H1 (cell line): Measurements from ENCODE around the gene EXOG. TPM values are rescaled to one million over a fixed set of nuclear protein-coding genes. Genes with fewer than 3 reads are reported as not detected.
A peak's percentile ranks its signal among the peaks of the same experiment; 100 is the strongest.

Experiments
- CTCF ChIA-PET: fragments of 300-600 bp; sonication (Branson Sonifier 250); formaldehyde crosslinking; loops from one replicate; lab custom pipeline; 2021; ENCODE audit not compliant: partially characterized antibody; lab: Charles Lee
- POLR2A ChIA-PET: fragments of 300-600 bp; sonication (Branson Sonifier 250); formaldehyde crosslinking; loops from one replicate; lab custom pipeline; 2021; ENCODE audit warnings: inconsistent platforms; ENCODE audit not compliant: partially characterized antibody; lab: Charles Lee
- DNase-seq, 2 experiments: peaks; one replicate each; pipeline versions ENCODE4 v3.0.0 to v3.0.0-alpha.2; 2010 to 2022; ENCODE audit warnings: low spot score in 2 of 2, low read depth in 1 of 2, mixed read lengths in 1 of 2
- FAIRE-seq: peaks from 2 replicates; lab custom pipeline; 2011; peaks lifted over from hg19 to GRCh38; lab: Jason Lieb, UNC
- H2AFZ ChIP-seq: 2 replicates; pipeline ENCODE4 v1.8.1; 2012; ENCODE audit warnings: low read length, inconsistent platforms
- H2AK5ac ChIP-seq: 2 replicates; pipeline ENCODE4 v1.6.1; 2013; ENCODE audit warnings: low read depth, low read length
- H2BK120ac ChIP-seq: replicated peaks from 2 replicates; pipeline ENCODE3; 2013; ENCODE audit warnings: low read depth, low read length, inconsistent platforms
- H2BK12ac ChIP-seq: 2 replicates; pipeline ENCODE4 v1.6.1; 2013; ENCODE audit warnings: low read depth, low read length
- H2BK15ac ChIP-seq: 2 replicates; pipeline ENCODE4 v1.6.1; 2013; ENCODE audit warnings: low read length
- H2BK20ac ChIP-seq: 2 replicates; pipeline ENCODE4 v1.6.1; 2013; ENCODE audit warnings: low read length
- H2BK5ac ChIP-seq: 2 replicates; pipeline ENCODE4 v1.6.1; 2013; ENCODE audit warnings: low read depth, low read length
- H3K14ac ChIP-seq: 2 replicates; pipeline ENCODE4 v1.6.1; 2013; ENCODE audit warnings: inconsistent platforms; ENCODE audit not compliant: insufficient read length
- H3K18ac ChIP-seq: 2 replicates; pipeline ENCODE4 v1.6.1; 2013; ENCODE audit warnings: low read length; ENCODE audit errors: extremely low read depth
- H3K23ac ChIP-seq: 2 replicates; pipeline ENCODE4 v1.6.1; 2013; ENCODE audit warnings: inconsistent platforms; ENCODE audit not compliant: insufficient read length
- H3K23me2 ChIP-seq: 2 replicates; pipeline ENCODE4 v1.6.1; 2013; ENCODE audit warnings: low read depth, low read length
- H3K27ac ChIP-seq: 2 replicates; pipeline ENCODE4 v1.6.1; 2011; ENCODE audit warnings: low read depth, low read length, inconsistent platforms
- H3K27me3 ChIP-seq, 4 experiments: replicated peaks in 1 of 4; 1 replicate in 1 of 4; 2 replicates in 3 of 4; pipeline versions ENCODE4 v1.6.1 to v1.8.1; 2011 to 2013; ENCODE audit warnings: low read length in 3 of 4, mild to moderate bottlenecking in 3 of 4, inconsistent platforms in 2 of 4, mixed read lengths in 2 of 4, moderate library complexity in 1 of 4; ENCODE audit not compliant: control insufficient read depth in 3 of 4, insufficient read depth in 3 of 4; ENCODE audit errors: extremely low read depth in 1 of 4
- H3K36me3 ChIP-seq, 4 experiments: 2 replicates each; pipeline versions ENCODE4 v1.6.1 to v1.8.1; 2011 to 2013; ENCODE audit warnings: mild to moderate bottlenecking in 4 of 4, low read length in 3 of 4, moderate library complexity in 2 of 4, control low read depth in 1 of 4, inconsistent platforms in 1 of 4; ENCODE audit not compliant: insufficient read depth in 4 of 4, control insufficient read depth in 2 of 4
- H3K4ac ChIP-seq: replicated peaks from 2 replicates; pipeline ENCODE3; 2013; ENCODE audit warnings: low read length, low read depth, mixed read lengths, inconsistent platforms; ENCODE audit not compliant: insufficient read length
- H3K4me1 ChIP-seq, 4 experiments: replicated peaks in 1 of 4; 1 replicate in 1 of 4; 2 replicates in 3 of 4; pipeline versions ENCODE4 v1.6.1 to v1.8.1; 2011 to 2013; ENCODE audit warnings: low read length in 3 of 4, inconsistent platforms in 2 of 4, mixed read lengths in 1 of 4; ENCODE audit not compliant: insufficient read depth in 4 of 4, control insufficient read depth in 3 of 4
- H3K4me2 ChIP-seq, 2 experiments: 2 replicates each; pipeline versions ENCODE4 v1.6.1 to v1.8.1; 2011 to 2013; ENCODE audit warnings: low read depth in 2 of 2, low read length in 2 of 2, control low read depth in 1 of 2, inconsistent platforms in 1 of 2, mild to moderate bottlenecking in 1 of 2; ENCODE audit not compliant: insufficient read depth in 1 of 2
- H3K4me3 ChIP-seq, 4 experiments: fragments of 200-600, 300-600 bp in 1 of 4; sonication (generic), shearing (Covaris generic), sonication (Bioruptor Twin) in 1 of 4; 2 replicates each; pipeline versions ENCODE4 v1.5.1 to v1.8.1; 2011 to 2016; ENCODE audit warnings: low read length in 4 of 4, low read depth in 3 of 4, control low read depth in 2 of 4, inconsistent platforms in 2 of 4, mild to moderate bottlenecking in 2 of 4, mixed read lengths in 1 of 4, moderate library complexity in 1 of 4; ENCODE audit not compliant: insufficient read depth in 2 of 4; ENCODE audit errors: extremely low read depth in 1 of 4
- H3K56ac ChIP-seq: replicated peaks from 2 replicates; pipeline ENCODE3; 2013; ENCODE audit warnings: low read depth, mild to moderate bottlenecking, mixed read lengths, low read length, inconsistent platforms; ENCODE audit not compliant: insufficient read length
- H3K79me1 ChIP-seq: 2 replicates; pipeline ENCODE4 v1.6.1; 2013; ENCODE audit warnings: low read depth, low read length, control low read depth
- H3K79me2 ChIP-seq, 2 experiments: 2 replicates each; pipeline versions ENCODE4 v1.6.1 to v1.8.1; 2012 to 2013; ENCODE audit warnings: low read length in 2 of 2, mild to moderate bottlenecking in 2 of 2, inconsistent platforms in 1 of 2; ENCODE audit not compliant: insufficient read depth in 2 of 2, control insufficient read depth in 1 of 2
- H3K9ac ChIP-seq, 4 experiments: replicated peaks in 1 of 4; 1 replicate in 1 of 4; 2 replicates in 3 of 4; pipeline versions ENCODE4 v1.6.1 to v1.8.1; 2011 to 2013; ENCODE audit warnings: low read depth in 3 of 4, low read length in 3 of 4, control low read depth in 2 of 4, mild to moderate bottlenecking in 2 of 4, moderate library complexity in 2 of 4, inconsistent platforms in 1 of 4; ENCODE audit errors: extremely low read depth in 1 of 4
- H3K9me3 ChIP-seq, 2 experiments: 2 replicates each; pipeline versions ENCODE4 v1.6.1 to v1.8.1; 2012 to 2013; ENCODE audit warnings: mild to moderate bottlenecking in 2 of 2, moderate library complexity in 2 of 2, control low read depth in 1 of 2, inconsistent platforms in 1 of 2, low read depth in 1 of 2, low read length in 1 of 2, mixed read lengths in 1 of 2; ENCODE audit not compliant: insufficient read depth in 2 of 2
- H4K20me1 ChIP-seq, 2 experiments: replicated peaks in 1 of 2; 2 replicates each; pipeline versions ENCODE3 to v1.8.1; 2011 to 2013; ENCODE audit warnings: inconsistent platforms in 2 of 2, low read length in 2 of 2, mild to moderate bottlenecking in 1 of 2; ENCODE audit not compliant: insufficient read depth in 2 of 2, control insufficient read depth in 1 of 2
- H4K5ac ChIP-seq: 2 replicates; pipeline ENCODE4 v1.6.1; 2013; ENCODE audit warnings: low read length, low read depth, mixed read lengths, inconsistent platforms; ENCODE audit not compliant: insufficient read length
- H4K8ac ChIP-seq: 2 replicates; pipeline ENCODE4 v1.8.0; 2013; ENCODE audit warnings: mild to moderate bottlenecking, moderate library complexity, low read length, inconsistent platforms; ENCODE audit not compliant: insufficient read depth; ENCODE audit errors: extremely low read depth
- H4K91ac ChIP-seq: replicated peaks from 2 replicates; pipeline ENCODE3; 2013; ENCODE audit warnings: low read length, mixed read lengths, inconsistent platforms; ENCODE audit not compliant: insufficient read length
- CBX5 ChIP-seq: fragments of 300-800, 300-1000 bp; sonication (generic); IDR thresholded peaks from 2 replicates; pipeline ENCODE4 v1.7.1; 2016; ENCODE audit warnings: antibody characterized with exemption, low read length, low read depth
- WGBS, 2 experiments: shearing (Covaris generic) in 1 of 2; methylation state at CpG; one replicate each; pipeline versions ENCODE4 v1.1.6 to v1.1.7; 2013 to 2015; ENCODE audit warnings: low lambda C conversion rate in 2 of 2, mixed read lengths in 2 of 2, inconsistent platforms in 1 of 2, low coverage in 1 of 2, missing lambda C conversion rate in 1 of 2; ENCODE audit not compliant: insufficient replicate concordance in 2 of 2, insufficient coverage in 1 of 2, insufficient read length in 1 of 2; ENCODE audit errors: extremely low coverage in 1 of 2, missing lambda C conversion rate in 1 of 2; 5-methylcytosine and 5-hydroxymethylcytosine counted together
- polyA plus RNA-seq, 7 experiments: library from polyadenylated mRNA; depleted of rRNA in 3 of 7; stranded (reverse) in 5 of 7; unstranded in 2 of 7; fragments of >200 nt in 5 of 7; fragments of 200-250 nt in 2 of 7; gene quantifications; 1 replicate in 5 of 7; 2 replicates in 1 of 7; 4 replicates in 1 of 7; pipeline versions ENCODE4 v1.2.1 to v1.2.3, GENCODE V29; 2011 to 2013; ENCODE audit warnings: missing spikeins in 2 of 7, mixed read lengths in 2 of 7
- total RNA-seq: library from RNA; stranded (reverse); fragmentation: NEBNext Ultra II Directional; extraction: Animal tissue kit (Norgen Biotek cat#: 25700); gene quantifications from 2 replicates; pipeline ENCODE4 v1.2.1, GENCODE V29; 2021

EXOG gene
- total and polyA plus RNA-seq, 2 of the 8 experiments (the other 6 are each of a cell fraction or from before 2014, with no cell fraction given), result 7.2 to 12.9 TPM

DNA sequence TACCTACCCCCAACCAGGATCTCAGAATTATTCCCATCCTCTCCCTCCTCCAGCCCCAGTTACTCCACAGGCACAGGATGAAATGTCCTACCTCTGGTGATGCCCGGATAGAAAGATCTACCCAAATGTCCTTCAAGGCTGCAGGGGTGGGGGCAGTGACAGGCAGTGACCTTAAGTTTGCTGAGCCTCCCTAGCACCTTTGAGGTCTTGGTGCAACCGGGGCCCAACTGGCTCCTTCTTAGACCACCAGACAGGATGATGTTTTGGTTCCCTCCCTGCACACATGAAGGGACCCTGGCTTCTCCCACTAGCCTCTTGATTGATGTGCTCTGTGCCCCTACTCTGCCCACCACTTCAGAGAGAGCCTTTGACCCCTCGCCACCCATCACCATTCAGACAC, 36.4 kb downstream of the EXOG start:
- TF ChIP-seq CBX5, result no peak
- Histone ChIP-seq H3K18ac (no peak overlapping the region), H3K4me3 (no peak overlapping the region), H4K91ac (no peak overlapping the region), H3K14ac (no peak overlapping the region), H2AK5ac (no peak overlapping the region), H2AFZ (no peak overlapping the region), H2BK5ac (0 out of 2 replicates have a peak overlapping the region, but pooled peaks have one; percentile 19), H3K4me1 (peaks cover 0 to 15% (median 8%) of the 10 kb centered on the region in 4 experiments; a peak in 6 of 7 replicates), H3K36me3 (no peaks in the 10 kb centered on the region; a peak in 1 of 8 replicates), H3K4me2 (0 out of 4 replicates have a peak overlapping the region, but pooled peaks of 1 of the 2 experiments have one; percentile 10), H3K4ac (no peak overlapping the region), H3K9ac (no peak overlapping the region), H4K8ac (no peak overlapping the region), H4K5ac (no peak overlapping the region), H3K27me3 (no peaks in the 10 kb centered on the region), H2BK20ac (no peak overlapping the region), H3K9me3 (peaks cover 4 to 11% of the 10 kb centered on the region in 2 experiments; a peak in 3 of 4 replicates), H4K20me1 (no peaks in the 10 kb centered on the region), H2BK12ac (no peak overlapping the region), H3K56ac (no peak overlapping the region), H3K79me1 (no peaks in the 10 kb centered on the region), H3K23ac (no peak overlapping the region), H3K79me2 (no peaks in the 10 kb centered on the region), H2BK15ac (no peak overlapping the region), H3K27ac (no peak overlapping the region), H3K23me2 (no peaks in the 10 kb centered on the region), H2BK120ac (no peak overlapping the region)
- FAIRE-seq, result no peak
- DNase-seq, result peak in 1 of 2 experiments; percentile 42
- CTCF ChIA-PET, result interaction anchor here (1.2 to 4.3 kb wide), 6 partner anchors 11 to 130 kb away, joined by 3 to 24 read pairs (median 14); no protein-coding TSS in a partner anchor
- POLR2A ChIA-PET, result interaction anchor here (0.9 kb wide), 1 partner anchor 22 kb away, joined by 3 read pairs; no protein-coding TSS in a partner anchor
- 73% methylated on average over 3 of the region's 3 CpGs; no CpG with 5 or more reads in 1 of the 2 experiments for WGBS, 2 experiments
